GM21737 (cell line): ENCODE data around the gene CPLX1.
"Not testable (repeated sequence)": the region's sequence is repeated elsewhere in the genome, so short reads cannot be mapped to it uniquely, and the experiment has no call there.

Source experiments
- ATAC-seq: cut with Tn5 transposase; IDR thresholded peaks from one replicate; pipeline ENCODE4 v1.9.1; 2021; ENCODE audit warnings: mild to moderate bottlenecking, moderate library complexity; ENCODE audit not compliant: unreplicated experiment

Gene CPLX1

DNA sequence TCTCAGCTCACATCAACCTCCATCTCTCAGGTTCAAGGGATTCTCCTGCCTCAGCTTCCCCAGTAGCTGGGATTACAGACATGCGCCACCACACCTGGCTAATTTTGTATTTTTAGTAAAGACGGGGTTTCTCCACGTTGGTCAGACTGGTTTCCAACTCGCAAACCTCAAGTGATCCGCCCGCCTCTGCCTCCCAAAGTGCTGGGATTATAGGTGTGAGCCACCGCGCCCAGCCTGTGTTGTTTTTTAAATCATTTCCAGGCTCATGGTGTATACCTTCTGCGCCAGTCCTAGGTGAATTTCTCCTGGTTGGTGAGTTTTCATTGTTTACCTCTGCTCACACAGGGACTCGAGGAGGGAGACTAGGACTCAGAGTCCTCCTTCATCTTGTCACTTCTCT lies 45.7 kb downstream of the CPLX1 start:
- ATAC-seq, result not testable (repeated sequence)

- no peak for ATAC-seq
These were observed 46.4 kb downstream of the CPLX1 start for GRCh38 chr4:779555-779954.

DNA sequence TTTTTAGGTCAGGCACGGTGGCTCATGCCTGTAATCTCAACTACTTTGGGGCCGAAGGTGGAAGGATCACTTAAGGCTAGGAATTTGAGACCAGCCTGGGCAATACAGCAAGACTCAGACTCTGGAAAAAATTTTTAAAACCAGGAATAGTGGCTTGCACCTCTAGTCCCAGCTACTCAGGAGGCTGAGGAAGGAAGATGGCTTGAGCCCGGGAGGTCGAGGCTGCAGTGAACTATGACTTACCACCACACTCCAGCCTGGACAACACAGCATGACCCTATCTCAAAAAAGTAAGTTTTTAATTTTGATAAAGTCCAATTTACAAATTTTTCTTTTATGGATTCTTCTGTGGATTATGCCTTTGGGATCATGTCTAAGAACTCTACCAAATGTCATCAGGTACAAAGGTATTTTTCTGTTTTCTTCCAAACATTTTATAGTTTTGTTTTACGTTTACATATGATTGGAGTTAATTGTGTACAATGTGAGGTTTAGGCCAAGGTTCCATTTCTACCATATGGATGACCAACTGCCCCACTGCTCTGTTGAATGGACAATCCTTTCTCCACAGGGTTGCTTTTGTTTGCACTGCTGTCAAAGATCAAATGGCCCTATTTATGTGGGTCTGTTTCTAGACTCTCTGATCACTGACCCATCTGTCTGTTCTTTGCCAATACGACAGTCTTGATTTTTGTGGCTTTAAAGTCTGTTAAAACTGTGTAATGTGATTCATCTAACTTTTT lies 48.2 kb downstream of the CPLX1 start:
- ATAC-seq, result no peak

DNA sequence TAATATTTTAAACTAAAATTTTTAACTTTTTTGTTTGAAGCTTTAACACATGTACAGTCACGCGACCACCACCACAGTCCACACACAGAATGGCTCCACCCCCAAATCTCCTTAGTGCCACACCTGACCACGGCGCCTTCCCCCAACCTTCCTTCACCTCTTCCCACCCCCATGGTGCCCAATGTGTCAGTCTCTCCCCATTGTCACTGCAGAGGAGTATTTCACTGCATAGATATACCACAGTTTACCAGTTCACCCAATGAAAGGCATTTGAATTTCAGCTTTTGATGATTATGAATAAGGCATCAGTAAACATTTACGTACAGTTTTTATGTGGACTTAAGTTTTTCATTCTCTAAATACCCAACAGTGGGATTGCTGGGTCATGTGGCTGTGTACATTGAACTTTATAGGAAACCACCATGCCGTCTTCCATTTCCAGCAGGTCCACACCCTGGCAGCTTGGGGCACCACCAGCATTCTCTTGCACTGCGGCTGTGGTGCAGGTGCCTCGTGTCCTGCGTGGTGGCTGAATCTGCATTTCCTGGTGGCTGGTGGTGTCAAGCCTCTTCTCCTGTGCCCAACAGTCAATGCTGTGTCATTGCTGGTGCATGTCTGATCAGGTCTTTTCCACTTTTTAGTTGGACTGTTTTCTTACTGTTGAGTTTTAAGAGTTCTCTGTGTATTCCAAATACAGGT lies 49.0 kb downstream of the CPLX1 start:
- no peak for ATAC-seq

GRCh38 chr4:775485-775884 lies 50.4 kb downstream of the CPLX1 start:
- not testable (repeated sequence) for ATAC-seq

DNA sequence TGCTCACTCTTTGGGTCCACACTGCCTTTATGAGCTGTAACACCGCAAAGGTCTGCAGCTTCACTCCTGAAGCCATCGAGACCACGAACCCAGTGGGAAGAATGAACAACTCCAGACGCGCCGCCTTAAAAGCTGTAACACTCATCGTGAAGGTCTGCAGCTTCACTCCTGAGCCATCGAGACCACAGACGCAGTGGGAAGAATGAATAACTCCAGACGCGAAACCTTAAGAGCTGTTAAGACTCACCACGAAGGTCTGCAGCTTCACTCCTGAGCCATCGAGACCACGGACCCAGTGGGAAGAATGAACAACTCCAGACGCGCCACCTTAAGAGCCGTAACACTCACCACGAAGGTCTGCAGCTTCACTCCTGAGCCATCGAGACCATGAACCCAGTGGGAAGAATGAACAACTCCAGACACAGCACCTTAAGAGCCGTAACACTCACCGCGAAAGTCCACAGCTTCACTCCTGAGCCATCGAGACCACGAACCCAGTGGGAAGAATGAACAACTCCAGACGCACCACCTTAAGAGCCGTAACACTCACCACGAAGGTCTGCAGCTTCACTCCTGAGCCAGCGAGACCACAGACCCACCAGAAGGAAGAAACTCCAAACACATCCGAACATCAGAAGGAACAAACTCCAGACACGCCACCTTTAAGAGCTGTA lies 51.4 kb downstream of the CPLX1 start:
- not testable (repeated sequence) for ATAC-seq

GRCh38 chr4:773214-773613 lies 52.7 kb downstream of the CPLX1 start:
- no peak for ATAC-seq

DNA sequence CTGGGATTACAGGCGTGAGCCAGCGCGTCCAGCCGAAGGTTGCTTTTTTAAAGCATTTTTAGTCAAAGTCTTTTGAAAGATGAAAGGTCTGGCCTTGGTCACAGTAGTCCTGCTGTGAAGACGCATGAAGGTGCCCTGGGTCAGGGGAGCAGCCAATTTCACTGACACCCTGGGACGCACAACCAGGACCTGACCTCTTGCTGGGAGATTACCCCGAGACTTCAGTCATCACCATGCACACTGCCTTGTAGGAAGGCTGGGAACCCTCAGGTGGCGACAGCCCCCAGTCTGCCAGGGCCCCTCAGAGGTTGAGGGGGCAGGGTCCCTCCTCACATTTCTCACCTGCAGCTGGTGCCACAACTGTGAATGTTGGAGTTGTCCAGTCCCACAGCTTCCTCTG lies 53.2 kb downstream of the CPLX1 start:
- ATAC-seq, result no peak

DNA sequence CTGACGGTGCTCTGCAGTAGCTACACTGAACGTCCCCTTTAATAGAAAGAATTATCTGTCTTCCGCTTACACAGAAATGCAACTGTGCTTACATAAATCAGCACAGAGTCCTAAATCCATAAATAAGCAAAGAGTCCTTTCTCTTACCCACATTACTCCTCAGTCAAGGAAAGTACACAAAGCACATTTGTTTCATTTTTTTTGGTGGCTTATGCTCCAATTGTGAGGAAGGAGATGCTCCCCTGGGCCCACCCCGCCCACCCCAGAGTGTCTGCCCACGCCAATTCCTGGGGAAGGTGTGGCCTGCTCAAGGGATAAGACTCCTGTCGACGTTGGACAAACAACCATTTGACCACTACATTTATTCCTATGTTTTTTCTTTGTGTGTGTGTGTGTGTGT lies 53.8 kb downstream of the CPLX1 start:
- ATAC-seq, result no peak

GRCh38 chr4:771464-771863 lies 54.5 kb downstream of the CPLX1 start:
- no peak for ATAC-seq

DNA sequence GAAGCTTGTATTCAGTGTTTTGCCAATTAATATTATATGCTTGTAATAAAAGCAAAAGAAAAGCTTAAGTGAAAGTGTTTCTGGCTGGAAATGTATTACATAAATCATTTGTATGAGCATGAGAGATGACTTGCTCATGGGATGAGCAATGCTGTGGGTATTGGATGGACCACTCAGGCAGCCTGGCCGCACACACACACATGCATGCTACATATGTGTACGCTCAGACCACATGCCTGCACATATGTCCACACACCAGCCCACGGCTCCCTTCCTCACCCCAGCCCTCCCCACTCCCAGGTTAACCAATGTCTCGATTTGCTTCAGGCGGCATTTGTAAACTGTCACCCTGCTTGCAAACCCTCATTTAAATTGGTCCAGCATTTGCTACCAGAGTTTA lies 55.9 kb downstream of the CPLX1 start:
- ATAC-seq, result no peak

DNA sequence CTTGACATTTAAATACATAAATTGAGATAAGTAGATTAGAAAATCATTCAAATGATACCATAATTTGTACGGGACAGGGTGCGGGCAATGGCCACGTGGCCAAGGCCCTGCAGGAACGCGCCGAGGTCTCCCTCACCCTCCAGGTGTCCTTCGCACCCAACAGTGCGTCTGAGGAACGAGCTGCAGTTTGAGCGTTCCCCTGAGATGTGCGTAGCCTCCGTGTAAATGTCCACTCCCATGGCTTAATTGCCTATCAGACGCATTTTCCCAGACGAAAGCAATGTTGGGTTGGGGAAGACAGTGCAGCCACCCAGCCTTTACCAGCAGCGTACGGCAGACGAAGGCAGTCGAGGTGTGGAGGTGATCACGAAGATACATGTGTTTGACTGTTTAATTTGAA lies 56.4 kb downstream of the CPLX1 start:
- ATAC-seq, result no peak

DNA sequence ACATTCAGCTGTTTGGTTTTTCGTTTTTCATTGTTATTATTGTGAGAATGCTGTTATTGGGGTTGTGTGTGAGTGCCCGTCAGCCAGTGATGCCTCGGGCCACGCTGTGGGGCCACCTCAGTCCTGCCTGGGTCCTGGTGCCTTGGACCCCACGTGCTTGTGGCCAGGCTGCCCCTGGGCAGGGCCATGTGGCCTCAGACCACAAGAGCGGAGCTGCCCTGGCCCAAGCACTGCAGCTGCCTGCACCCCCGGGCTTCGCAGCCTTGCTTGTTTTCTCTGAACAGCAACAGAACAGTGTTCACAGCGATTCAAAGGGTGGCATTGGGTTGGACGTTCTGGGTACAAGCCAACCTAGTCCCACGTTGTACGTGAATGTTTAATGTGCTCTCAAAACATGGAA lies 56.9 kb downstream of the CPLX1 start:
- ATAC-seq, result no peak

GRCh38 chr4:768076-768475 lies 57.9 kb downstream of the CPLX1 start:
- ATAC-seq, result no peak

GRCh38 chr4:766559-767283 lies 59.2 kb downstream of the CPLX1 start:
- ATAC-seq, result no peak

GRCh38 chr4:766152-766515 lies 59.8 kb downstream of the CPLX1 start:
- ATAC-seq, result no peak

GRCh38 chr4:764405-765169 lies 61.3 kb downstream of the CPLX1 start:
- no peak for ATAC-seq

- no peak for ATAC-seq
These were observed 62.0 kb downstream of the CPLX1 start for GRCh38 chr4:763922-764321.

DNA sequence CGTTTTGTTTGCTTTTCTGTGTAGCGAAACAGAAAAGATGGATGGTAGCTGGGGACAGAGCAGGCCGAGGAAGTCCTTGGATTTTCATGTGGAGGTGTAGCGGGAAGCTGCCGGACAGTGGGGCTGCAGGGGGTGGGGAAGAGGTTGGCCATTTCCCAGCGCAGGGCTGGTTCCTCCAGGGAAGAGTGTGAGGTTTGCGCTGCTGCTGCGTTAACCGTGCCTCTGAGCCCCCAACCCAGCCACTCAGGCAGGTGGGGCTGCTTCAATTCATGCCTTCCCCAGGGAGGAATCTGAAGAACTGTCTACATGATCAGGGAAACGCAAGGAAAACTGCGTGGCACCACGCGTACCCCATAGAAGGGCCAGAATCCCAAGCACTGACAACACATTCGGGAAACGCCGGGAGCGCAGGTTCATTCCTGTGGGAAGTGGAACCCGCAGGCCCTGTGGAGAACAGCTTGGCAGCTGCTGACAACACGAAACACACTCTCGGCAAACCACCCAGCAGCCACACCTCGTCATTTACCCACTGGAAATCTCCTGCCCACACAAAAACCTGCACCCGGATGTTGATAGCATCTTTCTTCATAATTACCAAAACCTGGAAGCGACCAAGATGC lies 62.6 kb downstream of the CPLX1 start:
- ATAC-seq, result no peak
